Measurements from ENCODE around the gene IGLL5.
"Not testable (repeated sequence)": the region's sequence is repeated elsewhere in the genome, so short reads cannot be mapped to it uniquely, and the experiment has no call there.

Gene IGLL5

GRCh38 chr22:22902247-22903001 is 14.8 kb downstream of the IGLL5 start:
- peak; percentile 21 for DNase-seq

- DNase-seq = no peak
These were observed 15.8 kb downstream of the IGLL5 start for GRCh38 chr22:22903355-22903777.

- DNase-seq = not testable (repeated sequence)
These were observed 16.2 kb downstream of the IGLL5 start for GRCh38 chr22:22903781-22904192.

GRCh38 chr22:22904736-22905135 is 17.1 kb downstream of the IGLL5 start:
- DNase-seq = not testable (repeated sequence)

- not testable (repeated sequence) for DNase-seq
These were observed 18.8 kb downstream of the IGLL5 start for GRCh38 chr22:22906391-22906790.

- no peak for DNase-seq
These were observed 19.4 kb downstream of the IGLL5 start for GRCh38 chr22:22906907-22907550.

GRCh38 chr22:22907551-22908494 is 20.2 kb downstream of the IGLL5 start:
- no peak for DNase-seq

GRCh38 chr22:22908495-22908861 is 20.9 kb downstream of the IGLL5 start:
- DNase-seq = no peak

- DNase-seq = no peak
These were observed 21.5 kb downstream of the IGLL5 start for GRCh38 chr22:22908941-22909604.

- no peak for DNase-seq
These were observed 22.1 kb downstream of the IGLL5 start for GRCh38 chr22:22909605-22910271.

GRCh38 chr22:22910272-22911240 is 22.9 kb downstream of the IGLL5 start:
- DNase-seq = no peak

- no peak for DNase-seq
These were observed 23.9 kb downstream of the IGLL5 start for GRCh38 chr22:22911327-22912134.

GRCh38 chr22:22912135-22912987 is 24.7 kb downstream of the IGLL5 start:
- DNase-seq = no peak

GRCh38 chr22:22912988-22913253 is 25.3 kb downstream of the IGLL5 start:
- peak; percentile 48 for DNase-seq

- DNase-seq = peak; percentile 16
These were observed 26.4 kb downstream of the IGLL5 start for GRCh38 chr22:22913989-22914388.

GRCh38 chr22:22914726-22915669 is 27.4 kb downstream of the IGLL5 start:
- no peak for DNase-seq

GRCh38 chr22:22915670-22916035 is 28.0 kb downstream of the IGLL5 start:
- no peak for DNase-seq
